ENCODE results near the gene NALF2. TPM values are rescaled to one million over a fixed set of nuclear protein-coding genes. Genes with fewer than 3 reads are reported as not detected.
A peak's percentile ranks its signal among the peaks of the same experiment; 100 is the strongest.

The NALF2 gene
- not detected in 3 replicates for total RNA-seq
- long read RNA-seq, result 0 reads

- Mint-ChIP-seq H3K4me3 (ENCODE audit: unreplicated experiment) (peak within 1 kb of the TSS; percentile 64), H3K27me3 (ENCODE audit: low read depth) (peaks cover 16% of the 10 kb centered on the region), H3K9me3 (ENCODE audit: low read depth) (peaks cover 6% of the 10 kb centered on the region), H3K4me1 (ENCODE audit: low read depth) (peaks cover 3% of the 10 kb centered on the region), H3K36me3 (ENCODE audit: low read depth) (no peaks in the 10 kb centered on the region), H3K27ac (ENCODE audit: unreplicated experiment) (no peak within 1 kb of the TSS)
- DNase-seq (ENCODE audit: low spot score), result no peak
- peak; percentile 74 for TF ChIP-seq CTCF (IDR thresholded peaks at IDR 0.05)
These were observed at the start of gene NALF2 for GRCh38 chrX:69503782-69504625. Gene NALF2 (plus strand): TSS chrX:69504326. CDS start chrX:69505283, 957 bp downstream.

GRCh38 chrX:69457756-69458155 lies 46.4 kb upstream of the NALF2 start:
- DNase-seq (ENCODE audit: low spot score), result no peak
- no peak overlapping the region for H3K4me3 Mint-ChIP-seq (ENCODE audit: unreplicated experiment)
- no peaks in the 10 kb centered on the region for H3K36me3 Mint-ChIP-seq (ENCODE audit: low read depth)
- TF ChIP-seq CTCF (IDR thresholded peaks at IDR 0.05), result no peak
- no peak overlapping the region for H3K27ac Mint-ChIP-seq (ENCODE audit: unreplicated experiment)
- peaks cover 23% of the 10 kb centered on the region for H3K9me3 Mint-ChIP-seq (ENCODE audit: low read depth)
- no peaks in the 10 kb centered on the region for H3K27me3 Mint-ChIP-seq (ENCODE audit: low read depth)
- H3K4me1 Mint-ChIP-seq (ENCODE audit: low read depth), result no peaks in the 10 kb centered on the region

GRCh38 chrX:69466546-69466945 lies 37.6 kb upstream of the NALF2 start:
- no peaks in the 10 kb centered on the region for H3K27me3 Mint-ChIP-seq (ENCODE audit: low read depth)
- no peaks in the 10 kb centered on the region for H3K4me1 Mint-ChIP-seq (ENCODE audit: low read depth)
- H3K9me3 Mint-ChIP-seq (ENCODE audit: low read depth), result peaks cover 25% of the 10 kb centered on the region
- no peak overlapping the region for H3K4me3 Mint-ChIP-seq (ENCODE audit: unreplicated experiment)
- DNase-seq (ENCODE audit: low spot score), result no peak
- no peak for TF ChIP-seq CTCF (IDR thresholded peaks at IDR 0.05)
- H3K36me3 Mint-ChIP-seq (ENCODE audit: low read depth), result no peaks in the 10 kb centered on the region
- H3K27ac Mint-ChIP-seq (ENCODE audit: unreplicated experiment), result no peak overlapping the region

GRCh38 chrX:69469975-69470374 lies 34.2 kb upstream of the NALF2 start:
- Mint-ChIP-seq H3K27ac (ENCODE audit: unreplicated experiment) (no peak overlapping the region), H3K4me3 (ENCODE audit: unreplicated experiment) (no peak overlapping the region), H3K27me3 (ENCODE audit: low read depth) (no peaks in the 10 kb centered on the region), H3K36me3 (ENCODE audit: low read depth) (no peaks in the 10 kb centered on the region), H3K4me1 (ENCODE audit: low read depth) (no peaks in the 10 kb centered on the region), H3K9me3 (ENCODE audit: low read depth) (peaks cover 12% of the 10 kb centered on the region)
- TF ChIP-seq CTCF (IDR thresholded peaks at IDR 0.05), result no peak
- DNase-seq (ENCODE audit: low spot score), result no peak

GRCh38 chrX:69489625-69490024 lies 14.5 kb upstream of the NALF2 start:
- Mint-ChIP-seq H3K9me3 (ENCODE audit: low read depth) (peaks cover 24% of the 10 kb centered on the region), H3K4me1 (ENCODE audit: low read depth) (no peaks in the 10 kb centered on the region), H3K4me3 (ENCODE audit: unreplicated experiment) (no peak overlapping the region), H3K27me3 (ENCODE audit: low read depth) (peaks cover 4% of the 10 kb centered on the region), H3K36me3 (ENCODE audit: low read depth) (no peaks in the 10 kb centered on the region), H3K27ac (ENCODE audit: unreplicated experiment) (no peak overlapping the region)
- no peak for DNase-seq (ENCODE audit: low spot score)
- TF ChIP-seq CTCF (IDR thresholded peaks at IDR 0.05), result no peak
